ENCODE results near the gene WWOX. TPM values are rescaled to one million over a fixed set of nuclear protein-coding genes. Genes with fewer than 3 reads are reported as not detected.
A peak's percentile ranks its signal among the peaks of the same experiment; 100 is the strongest.
"Not testable (repeated sequence)": the region's sequence is repeated elsewhere in the genome, so short reads cannot be mapped to it uniquely, and the experiment has no call there.

Gene WWOX
- 15.0 and 16.1 TPM in 2 replicates for total RNA-seq

DNA sequence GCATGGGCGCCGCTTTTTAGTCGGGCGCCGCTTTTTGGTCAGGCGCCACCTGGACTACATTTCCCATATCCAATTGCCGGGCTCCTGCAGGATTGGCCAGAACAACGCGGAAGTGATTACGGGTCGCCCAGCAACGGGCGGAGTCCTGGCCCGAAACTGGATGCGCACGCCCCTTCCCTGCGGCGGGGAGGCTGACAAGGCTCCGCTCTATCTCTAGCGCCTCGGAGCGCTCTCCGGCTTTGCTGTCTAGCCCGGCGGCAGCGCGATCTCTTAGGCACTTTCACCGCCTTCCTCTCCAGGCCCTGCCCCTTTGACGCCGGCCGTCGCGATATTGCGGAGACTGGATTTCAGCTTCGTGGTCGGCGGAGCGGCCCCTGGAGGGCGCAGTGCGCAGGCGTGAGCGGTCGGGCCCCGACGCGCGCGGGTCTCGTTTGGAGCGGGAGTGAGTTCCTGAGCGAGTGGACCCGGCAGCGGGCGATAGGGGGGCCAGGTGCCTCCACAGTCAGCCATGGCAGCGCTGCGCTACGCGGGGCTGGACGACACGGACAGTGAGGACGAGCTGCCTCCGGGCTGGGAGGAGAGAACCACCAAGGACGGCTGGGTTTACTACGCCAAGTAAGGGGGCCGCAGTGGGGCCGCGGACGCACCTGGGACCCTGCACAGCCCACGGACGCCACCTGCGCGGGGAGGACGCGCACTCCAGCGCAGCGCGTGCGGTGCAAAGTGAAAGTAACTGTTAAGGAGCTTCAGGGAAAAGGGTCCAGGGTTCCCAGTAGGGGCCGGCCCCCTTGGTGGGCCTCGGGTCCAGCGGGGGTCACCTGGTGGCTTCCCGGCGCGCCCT, at the start of gene WWOX:
Gene WWOX (plus strand): TSS at position 384 of the 841 bp plus-strand sequence.
- DNase-seq: peak; percentile 99
- Mint-ChIP-seq H3K9me3 (peaks cover 2% of the 10 kb centered on the region), H3K27ac (peak within 1 kb of the TSS; percentile 95), H3K4me1 (peaks cover 15% of the 10 kb centered on the region), H3K36me3 (ENCODE audit: low read depth) (no peaks in the 10 kb centered on the region), H3K27me3 (peaks cover 2% of the 10 kb centered on the region), H3K4me3 (peak within 1 kb of the TSS; percentile 93)
- intact Hi-C loops (cut with micrococcal nuclease): loop anchor here (2.0 to 10.0 kb wide), 4 partner anchors 377 to 909 kb away; partner anchors contain the start of genes MON1B and NUDT7

DNA sequence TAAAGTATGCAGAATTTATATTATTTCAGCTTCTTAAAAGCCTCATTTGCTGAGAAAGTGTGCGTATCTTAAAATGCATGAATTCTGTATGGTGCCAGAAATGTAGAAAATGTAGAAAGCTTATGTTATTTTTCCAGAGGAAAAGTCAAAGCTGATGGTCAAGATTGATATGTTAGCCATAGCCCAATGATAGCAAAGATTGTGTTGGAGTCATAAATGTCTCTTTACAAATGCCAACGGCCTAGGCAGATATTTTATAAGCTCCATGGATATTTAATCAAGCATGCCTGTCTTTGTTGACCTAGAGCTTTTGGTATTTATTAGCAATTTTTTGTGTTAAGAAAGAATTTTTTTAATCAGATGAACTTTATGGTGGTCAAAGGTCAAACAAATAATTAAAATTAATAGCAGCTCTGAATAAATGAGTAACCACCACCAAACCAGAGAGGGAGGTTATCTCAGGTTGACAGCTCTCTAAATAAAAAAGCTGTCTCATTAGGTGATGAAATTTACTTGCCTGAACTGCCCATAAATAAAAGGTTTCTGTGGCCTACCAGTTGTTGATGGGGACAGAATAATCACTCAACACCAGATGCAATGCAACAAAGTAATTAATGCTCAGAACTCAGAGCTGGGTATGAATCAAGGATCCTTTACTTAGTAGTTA, 48.6 kb upstream of the WWOX start:
- Mint-ChIP-seq H3K4me3 (no peak overlapping the region), H3K27ac (no peak overlapping the region), H3K27me3 (peaks cover 2% of the 10 kb centered on the region), H3K36me3 (ENCODE audit: low read depth) (no peaks in the 10 kb centered on the region), H3K4me1 (no peaks in the 10 kb centered on the region), H3K9me3 (no peaks in the 10 kb centered on the region)
- intact Hi-C loops (cut with micrococcal nuclease): no loop called here
- no peak for DNase-seq

- Mint-ChIP-seq H3K27me3 (peaks cover 1% of the 10 kb centered on the region), H3K27ac (no peak overlapping the region), H3K9me3 (no peaks in the 10 kb centered on the region), H3K4me1 (no peaks in the 10 kb centered on the region), H3K4me3 (no peak overlapping the region), H3K36me3 (ENCODE audit: low read depth) (no peaks in the 10 kb centered on the region)
- no peak for DNase-seq
- intact Hi-C loops (cut with micrococcal nuclease): no loop called here
Measured at GRCh38 chr16:78057803-78058564, 41.5 kb upstream of the WWOX start.

GRCh38 chr16:78059806-78060205, 39.6 kb upstream of the WWOX start:
- H3K9me3 Mint-ChIP-seq; H3K27me3 Mint-ChIP-seq; H3K27ac Mint-ChIP-seq; DNase-seq; H3K4me1 Mint-ChIP-seq; intact Hi-C loops (cut with micrococcal nuclease); H3K36me3 Mint-ChIP-seq (ENCODE audit: low read depth); H3K4me3 Mint-ChIP-seq: not testable (repeated sequence)

- Mint-ChIP-seq H3K4me1 (no peaks in the 10 kb centered on the region), H3K9me3 (no peaks in the 10 kb centered on the region), H3K4me3 (no peak overlapping the region), H3K36me3 (ENCODE audit: low read depth) (no peaks in the 10 kb centered on the region), H3K27ac (no peak overlapping the region), H3K27me3 (peaks cover 1% of the 10 kb centered on the region)
- no peak for DNase-seq
- intact Hi-C loops (cut with micrococcal nuclease): no loop called here
Measured at GRCh38 chr16:78060295-78060694, 39.2 kb upstream of the WWOX start.

- H3K4me3 Mint-ChIP-seq: no peak overlapping the region
- H3K9me3 Mint-ChIP-seq: no peaks in the 10 kb centered on the region
- intact Hi-C loops (cut with micrococcal nuclease): no loop called here
- peaks cover 1% of the 10 kb centered on the region for H3K27me3 Mint-ChIP-seq
- no peak for DNase-seq
- no peaks in the 10 kb centered on the region for H3K4me1 Mint-ChIP-seq
- no peaks in the 10 kb centered on the region for H3K36me3 Mint-ChIP-seq (ENCODE audit: low read depth)
- no peak overlapping the region for H3K27ac Mint-ChIP-seq
Measured at GRCh38 chr16:78060809-78061208, 38.6 kb upstream of the WWOX start.

- no peaks in the 10 kb centered on the region for H3K9me3 Mint-ChIP-seq
- H3K27ac Mint-ChIP-seq: no peak overlapping the region
- no peaks in the 10 kb centered on the region for H3K4me1 Mint-ChIP-seq
- H3K27me3 Mint-ChIP-seq: no peaks in the 10 kb centered on the region
- DNase-seq: no peak
- H3K36me3 Mint-ChIP-seq (ENCODE audit: low read depth): no peaks in the 10 kb centered on the region
- no peak overlapping the region for H3K4me3 Mint-ChIP-seq
- intact Hi-C loops (cut with micrococcal nuclease): no loop called here
Measured at GRCh38 chr16:78065319-78065718, 34.1 kb upstream of the WWOX start.

DNA sequence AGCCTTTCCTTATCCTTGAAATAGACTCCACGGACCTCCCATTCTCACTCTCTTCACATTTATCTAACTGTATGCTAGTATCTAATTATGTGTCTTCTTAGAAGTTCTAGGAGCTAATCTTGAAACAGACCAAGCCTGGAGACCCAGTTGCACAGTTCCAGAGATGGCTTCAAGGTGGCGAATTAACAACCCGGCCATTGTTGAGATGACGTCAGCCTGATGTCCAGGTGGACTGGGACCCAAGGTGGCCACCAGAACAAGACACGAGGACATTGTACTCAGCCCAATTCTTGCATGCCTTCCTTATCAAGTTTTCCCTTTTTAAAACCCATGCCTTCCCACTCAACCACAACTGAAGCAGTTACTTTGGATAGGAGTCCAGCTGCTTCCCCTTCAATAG, 29.5 kb upstream of the WWOX start:
- peaks cover 10% of the 10 kb centered on the region for H3K27me3 Mint-ChIP-seq
- no peak overlapping the region for H3K27ac Mint-ChIP-seq
- H3K4me1 Mint-ChIP-seq: no peaks in the 10 kb centered on the region
- DNase-seq: no peak
- H3K9me3 Mint-ChIP-seq: no peaks in the 10 kb centered on the region
- H3K4me3 Mint-ChIP-seq: no peak overlapping the region
- H3K36me3 Mint-ChIP-seq (ENCODE audit: low read depth): no peaks in the 10 kb centered on the region
- intact Hi-C loops (cut with micrococcal nuclease): no loop called here

GRCh38 chr16:78072275-78072674, 27.2 kb upstream of the WWOX start:
- peaks cover 10% of the 10 kb centered on the region for H3K27me3 Mint-ChIP-seq
- intact Hi-C loops (cut with micrococcal nuclease): no loop called here
- H3K27ac Mint-ChIP-seq: no peak overlapping the region
- H3K4me3 Mint-ChIP-seq: no peak overlapping the region
- H3K36me3 Mint-ChIP-seq (ENCODE audit: low read depth): no peaks in the 10 kb centered on the region
- H3K9me3 Mint-ChIP-seq: no peaks in the 10 kb centered on the region
- DNase-seq: no peak
- H3K4me1 Mint-ChIP-seq: no peaks in the 10 kb centered on the region

DNA sequence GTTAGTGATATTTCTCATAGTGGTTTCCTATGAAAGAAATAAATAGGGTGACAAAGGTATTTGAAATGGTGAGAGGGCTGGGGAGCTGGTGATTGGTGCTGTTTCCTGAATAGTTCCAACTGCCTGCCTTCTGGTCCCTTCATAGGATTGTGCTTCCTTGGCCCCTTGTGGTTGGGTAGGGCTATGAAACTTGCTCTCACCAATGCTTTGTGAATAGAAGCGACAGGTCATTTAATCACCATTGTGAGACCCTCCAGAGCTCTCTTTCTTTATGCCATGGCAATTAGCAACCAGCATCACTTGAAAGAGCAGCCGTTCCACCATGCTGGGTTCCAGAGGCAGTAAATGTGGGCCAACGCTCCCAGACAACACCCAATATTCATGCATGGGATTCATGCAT, 23.7 kb upstream of the WWOX start:
- no peaks in the 10 kb centered on the region for H3K36me3 Mint-ChIP-seq (ENCODE audit: low read depth)
- no peaks in the 10 kb centered on the region for H3K4me1 Mint-ChIP-seq
- intact Hi-C loops (cut with micrococcal nuclease): no loop called here
- H3K4me3 Mint-ChIP-seq: no peak overlapping the region
- DNase-seq: no peak
- no peak overlapping the region for H3K27ac Mint-ChIP-seq
- no peaks in the 10 kb centered on the region for H3K9me3 Mint-ChIP-seq
- peaks cover 12% of the 10 kb centered on the region for H3K27me3 Mint-ChIP-seq

DNA sequence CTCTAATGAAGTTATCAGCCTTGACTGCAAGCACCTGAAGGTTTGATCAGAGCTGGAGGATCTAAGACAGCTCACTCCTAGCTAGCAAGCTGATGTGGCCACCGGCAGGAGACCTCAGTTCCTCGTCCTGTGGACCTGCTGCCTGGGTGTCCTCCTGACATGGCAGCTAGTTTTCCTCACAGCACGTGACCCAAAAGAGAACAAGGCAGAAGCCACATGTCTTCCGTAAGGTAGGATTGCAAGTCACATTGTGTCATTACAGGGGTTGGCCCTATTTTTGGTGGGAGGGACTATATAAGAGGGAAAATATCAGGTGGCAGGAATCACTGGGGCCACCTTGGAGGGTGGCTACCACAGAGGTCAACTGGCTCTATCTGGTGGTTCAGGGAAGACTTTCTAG, 18.1 kb upstream of the WWOX start:
- H3K9me3 Mint-ChIP-seq: no peaks in the 10 kb centered on the region
- H3K36me3 Mint-ChIP-seq (ENCODE audit: low read depth): no peaks in the 10 kb centered on the region
- intact Hi-C loops (cut with micrococcal nuclease): no loop called here
- H3K27me3 Mint-ChIP-seq: peaks cover 10% of the 10 kb centered on the region
- no peak overlapping the region for H3K27ac Mint-ChIP-seq
- H3K4me3 Mint-ChIP-seq: no peak overlapping the region
- no peak for DNase-seq
- H3K4me1 Mint-ChIP-seq: no peaks in the 10 kb centered on the region

GRCh38 chr16:78091419-78091818, 8.0 kb upstream of the WWOX start:
- no peak for DNase-seq
- no peak overlapping the region for H3K4me3 Mint-ChIP-seq
- intact Hi-C loops (cut with micrococcal nuclease): loop anchor here (10.0 kb wide), 1 partner anchor 673 kb away; no protein-coding TSS in a partner anchor
- H3K27ac Mint-ChIP-seq: no peak overlapping the region
- peaks cover 17% of the 10 kb centered on the region for H3K27me3 Mint-ChIP-seq
- H3K4me1 Mint-ChIP-seq: no peaks in the 10 kb centered on the region
- peaks cover 3% of the 10 kb centered on the region for H3K9me3 Mint-ChIP-seq
- no peaks in the 10 kb centered on the region for H3K36me3 Mint-ChIP-seq (ENCODE audit: low read depth)

GRCh38 chr16:78092758-78093157, 6.7 kb upstream of the WWOX start:
- no peak overlapping the region for H3K4me3 Mint-ChIP-seq
- H3K36me3 Mint-ChIP-seq (ENCODE audit: low read depth): no peaks in the 10 kb centered on the region
- H3K27ac Mint-ChIP-seq: no peak overlapping the region
- H3K4me1 Mint-ChIP-seq: no peaks in the 10 kb centered on the region
- DNase-seq: no peak
- peaks cover 17% of the 10 kb centered on the region for H3K27me3 Mint-ChIP-seq
- H3K9me3 Mint-ChIP-seq: peaks cover 3% of the 10 kb centered on the region
- intact Hi-C loops (cut with micrococcal nuclease): loop anchor here (10.0 kb wide), 1 partner anchor 672 kb away; no protein-coding TSS in a partner anchor

DNA sequence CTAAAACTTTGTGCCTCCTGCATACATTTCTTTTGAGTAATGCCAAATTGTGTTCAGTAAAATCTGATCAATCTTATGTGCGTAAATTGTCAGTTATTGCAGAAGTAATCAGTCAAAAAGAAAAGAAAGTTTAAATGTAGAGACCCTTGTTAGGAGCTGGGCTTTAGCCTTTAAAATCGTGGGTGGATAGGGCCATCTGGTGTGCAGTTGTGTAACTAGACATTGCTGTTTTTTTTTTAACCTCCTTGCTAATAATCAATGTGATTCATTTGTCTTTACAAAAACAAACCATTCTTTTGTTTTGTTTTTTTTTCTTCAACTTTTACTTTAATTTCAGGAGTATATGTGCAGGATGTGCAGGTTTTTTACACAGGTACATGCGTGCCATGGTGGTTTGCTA, 5.3 kb upstream of the WWOX start:
- Mint-ChIP-seq H3K27ac (no peak overlapping the region), H3K4me1 (peaks cover 9% of the 10 kb centered on the region), H3K4me3 (no peak overlapping the region), H3K27me3 (peaks cover 17% of the 10 kb centered on the region), H3K9me3 (peaks cover 3% of the 10 kb centered on the region), H3K36me3 (ENCODE audit: low read depth) (no peaks in the 10 kb centered on the region)
- DNase-seq: no peak
- intact Hi-C loops (cut with micrococcal nuclease): loop anchor here (10.0 kb wide), 1 partner anchor 671 kb away; no protein-coding TSS in a partner anchor
